Stimulated activated CD8-positive, alpha-beta memory T cell treated with anti-CD3 and anti-CD28 coated beads, Interleukin-15, amount 100 ng/mL, for 1 hour (primary cell): ENCODE data around the gene SNX5.

Experiments used
- DNase-seq: peaks from one replicate; pipeline ENCODE4 v3.0.0-alpha.2; 2020; ENCODE audit warnings: low read depth

SNX5 gene

DNA sequence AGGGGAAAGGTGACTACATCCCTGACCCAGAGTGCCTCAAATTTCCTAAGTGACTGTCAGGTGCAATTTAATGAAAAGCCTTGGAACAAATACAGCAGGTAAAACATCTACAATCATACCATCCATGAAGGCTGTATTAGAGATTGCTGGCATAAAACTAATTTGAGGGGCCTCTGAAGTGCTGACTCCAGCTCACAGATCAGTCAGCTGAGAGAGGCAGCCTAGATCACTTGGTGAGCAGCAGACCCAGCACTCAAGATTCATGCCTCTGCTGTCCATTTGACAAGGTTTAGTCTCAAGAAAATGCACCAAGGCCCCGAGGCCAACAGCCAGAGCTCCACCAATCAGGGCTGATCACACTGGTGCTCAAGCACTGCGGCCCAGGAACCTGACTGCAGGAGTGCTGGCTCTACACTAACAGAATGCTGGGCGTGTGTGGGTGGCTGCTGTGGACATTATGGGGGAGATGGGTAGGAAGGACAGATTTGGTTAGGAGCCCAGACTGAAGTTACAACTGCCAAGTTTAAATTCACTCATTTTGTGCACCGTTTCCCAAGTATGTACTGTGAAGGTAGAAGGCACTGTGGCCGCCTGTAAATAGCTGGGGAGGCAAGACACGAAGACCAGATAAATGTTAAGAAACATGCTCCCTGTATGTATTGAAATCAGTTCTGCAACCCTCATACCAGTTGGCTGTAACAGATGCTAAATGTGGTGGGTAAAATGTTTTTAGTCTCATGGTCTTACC, 28.2 kb downstream of the SNX5 start:
- DNase-seq = no peak

DNA sequence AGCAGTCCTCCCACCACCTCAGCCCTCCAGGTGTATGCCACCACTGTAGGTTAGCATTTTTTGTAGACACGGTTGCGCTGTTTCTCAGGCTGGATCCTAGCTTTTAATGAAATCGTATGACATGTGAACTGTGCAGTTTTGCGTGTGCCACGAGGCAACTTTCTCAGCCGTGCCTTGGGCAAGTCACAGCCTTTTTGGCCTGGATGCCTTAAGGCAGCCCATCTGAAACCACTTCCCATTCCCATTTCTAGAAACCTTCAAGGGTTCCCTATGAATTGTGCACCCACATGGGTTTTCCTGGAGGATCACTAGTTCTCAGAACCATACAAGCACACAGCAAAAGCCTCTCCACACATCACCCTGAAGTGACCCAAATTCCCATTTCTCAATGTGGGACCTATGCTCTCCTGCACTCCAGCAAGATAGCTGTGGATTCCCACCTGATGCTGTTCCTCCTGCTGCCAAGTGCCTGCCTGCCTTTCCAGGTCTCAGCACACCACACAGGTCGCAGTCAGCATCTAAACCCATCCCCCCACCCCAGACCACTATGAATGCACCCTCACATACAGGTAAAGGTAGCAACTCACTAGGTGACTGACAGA, 28.9 kb downstream of the SNX5 start:
- DNase-seq = no peak

DNA sequence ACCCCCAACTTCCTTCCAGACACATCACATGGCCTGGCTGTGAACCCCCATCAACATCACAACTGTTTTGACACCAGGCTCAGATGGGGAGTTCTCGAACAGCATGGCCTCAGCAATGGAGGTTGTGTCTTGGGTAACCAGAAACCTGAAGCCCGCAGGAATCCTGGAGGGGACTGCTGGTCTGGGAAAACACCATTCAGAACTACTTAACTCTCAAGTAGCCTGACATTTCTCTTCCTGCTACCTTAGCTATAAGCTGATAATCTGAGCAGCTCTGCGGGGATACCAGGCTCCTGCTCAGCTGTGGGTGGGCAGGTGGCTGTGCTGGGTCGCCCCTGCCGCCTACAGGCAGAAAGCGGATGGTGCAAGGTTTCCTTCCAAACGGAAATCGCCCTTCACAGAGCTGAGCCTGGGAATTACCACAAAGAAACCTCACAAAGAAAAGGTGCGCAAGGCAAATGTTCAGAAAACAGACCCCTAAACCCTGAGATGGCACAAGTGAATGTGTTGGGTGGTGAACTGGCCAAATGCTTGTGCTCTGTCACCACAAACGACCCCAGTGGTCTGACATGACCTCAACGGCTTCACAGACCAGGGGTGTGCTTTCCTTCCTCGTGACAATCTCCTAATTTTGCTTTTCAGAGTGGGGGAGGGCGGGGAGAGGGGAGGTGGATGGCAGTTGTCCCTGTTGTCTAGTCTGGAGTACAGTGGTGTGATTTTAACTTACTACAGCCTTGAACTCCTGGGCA, 29.5 kb downstream of the SNX5 start:
- peak; percentile 24 for DNase-seq

DNA sequence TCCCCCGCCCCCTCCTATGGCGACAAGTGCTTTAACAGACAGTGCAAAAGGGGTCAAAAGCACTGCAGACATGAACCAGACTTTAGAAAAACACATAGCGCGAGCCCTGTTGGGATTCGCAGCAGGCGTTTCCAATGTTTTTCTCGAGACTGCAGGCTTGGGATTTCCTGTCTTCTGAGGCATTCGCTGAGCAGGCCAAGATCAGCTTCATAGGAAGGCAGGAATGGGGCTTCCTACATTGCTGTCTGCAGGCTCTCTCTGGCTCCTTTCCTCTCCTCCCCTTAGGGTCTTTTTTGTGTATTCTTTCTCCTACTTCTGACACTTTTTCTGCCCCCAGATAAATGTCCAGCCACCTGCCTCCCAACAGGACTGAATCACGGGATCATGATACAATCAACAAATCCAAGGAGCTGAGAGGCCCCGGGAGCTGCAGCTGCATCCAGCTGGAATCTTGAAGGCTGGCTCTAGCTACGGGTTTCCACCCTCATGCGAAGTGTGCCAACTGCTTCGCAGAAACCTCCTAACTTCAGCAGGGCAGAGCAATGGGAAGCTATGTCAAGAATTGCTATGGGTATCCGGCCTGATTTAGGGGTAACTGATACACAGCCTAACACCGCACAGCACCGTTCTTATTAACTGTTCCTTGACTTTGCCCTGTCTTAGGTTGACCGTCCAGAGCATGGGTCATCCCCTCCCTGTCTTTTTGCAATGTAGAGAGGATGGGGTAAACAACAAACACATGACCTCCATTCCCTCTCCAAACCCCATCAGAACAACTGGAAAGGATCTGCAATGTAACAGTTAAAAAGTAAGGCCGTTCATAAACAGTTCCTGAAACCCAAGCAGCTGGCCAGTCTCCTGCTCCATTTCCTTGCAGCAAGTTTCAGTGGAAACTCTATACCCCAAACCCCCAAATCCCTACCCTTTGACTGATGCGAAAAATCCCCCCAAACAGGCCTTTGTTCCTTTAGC, 31.5 kb downstream of the SNX5 start:
- no peak for DNase-seq

DNA sequence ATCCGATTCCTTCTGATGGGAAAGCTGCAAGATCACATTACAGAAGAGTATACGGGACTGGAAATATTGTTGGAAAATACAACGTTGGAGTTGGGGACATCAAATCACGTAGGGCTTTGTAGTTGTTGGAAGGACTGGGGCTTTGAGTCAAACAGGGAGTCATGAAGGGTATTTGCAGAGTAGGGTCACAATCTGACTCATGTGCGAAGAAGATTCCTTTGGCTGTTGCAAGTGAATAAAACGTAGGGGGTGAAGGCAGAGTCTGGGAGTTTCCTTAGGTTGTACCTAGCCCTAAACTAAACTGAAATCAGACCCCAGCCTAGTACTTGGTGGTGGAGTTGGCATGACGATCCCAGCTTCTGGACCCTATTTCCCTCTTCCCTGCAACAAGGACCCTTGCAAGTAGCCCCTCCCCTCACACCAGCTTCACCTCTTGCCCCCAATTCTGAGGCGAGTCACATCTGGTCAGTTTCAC, 32.3 kb downstream of the SNX5 start:
- no peak for DNase-seq

DNA sequence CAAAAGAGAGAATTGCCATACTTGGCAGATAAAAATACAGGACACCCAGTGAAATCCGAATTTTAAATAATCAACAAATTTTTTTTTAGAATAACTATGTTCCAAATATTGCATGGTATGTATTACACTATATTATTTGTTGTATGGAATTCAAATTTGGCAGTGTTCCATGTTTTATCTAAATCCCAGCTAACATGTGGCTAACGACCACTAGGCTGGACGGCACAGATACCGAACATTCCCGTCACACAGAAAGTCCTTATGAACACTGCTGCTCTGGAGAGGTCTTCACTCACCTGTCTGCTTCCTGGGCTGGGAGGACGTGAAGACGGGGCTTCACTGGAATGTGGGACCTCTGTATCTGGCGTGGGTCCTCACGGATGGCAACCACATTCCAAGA, 32.8 kb downstream of the SNX5 start:
- DNase-seq = no peak

DNA sequence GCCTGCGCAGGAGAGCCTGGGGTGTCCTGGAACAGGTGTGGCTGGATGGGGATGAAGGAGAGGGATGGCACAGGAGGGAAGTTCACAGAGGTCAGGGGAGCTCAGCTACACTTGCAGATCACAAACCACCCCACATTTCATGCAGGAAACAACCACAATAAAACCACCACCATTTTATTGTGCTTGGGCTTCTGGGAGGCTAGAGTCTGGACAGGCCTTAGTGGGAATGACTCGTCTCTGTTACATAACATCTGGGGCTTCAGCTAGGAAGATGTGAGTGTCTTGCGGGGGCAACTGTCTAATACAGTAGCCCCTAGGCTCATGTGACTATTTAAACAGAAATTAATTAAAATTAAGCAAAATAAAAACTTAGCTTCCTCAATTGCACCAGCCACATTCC, 33.4 kb downstream of the SNX5 start:
- no peak for DNase-seq

DNA sequence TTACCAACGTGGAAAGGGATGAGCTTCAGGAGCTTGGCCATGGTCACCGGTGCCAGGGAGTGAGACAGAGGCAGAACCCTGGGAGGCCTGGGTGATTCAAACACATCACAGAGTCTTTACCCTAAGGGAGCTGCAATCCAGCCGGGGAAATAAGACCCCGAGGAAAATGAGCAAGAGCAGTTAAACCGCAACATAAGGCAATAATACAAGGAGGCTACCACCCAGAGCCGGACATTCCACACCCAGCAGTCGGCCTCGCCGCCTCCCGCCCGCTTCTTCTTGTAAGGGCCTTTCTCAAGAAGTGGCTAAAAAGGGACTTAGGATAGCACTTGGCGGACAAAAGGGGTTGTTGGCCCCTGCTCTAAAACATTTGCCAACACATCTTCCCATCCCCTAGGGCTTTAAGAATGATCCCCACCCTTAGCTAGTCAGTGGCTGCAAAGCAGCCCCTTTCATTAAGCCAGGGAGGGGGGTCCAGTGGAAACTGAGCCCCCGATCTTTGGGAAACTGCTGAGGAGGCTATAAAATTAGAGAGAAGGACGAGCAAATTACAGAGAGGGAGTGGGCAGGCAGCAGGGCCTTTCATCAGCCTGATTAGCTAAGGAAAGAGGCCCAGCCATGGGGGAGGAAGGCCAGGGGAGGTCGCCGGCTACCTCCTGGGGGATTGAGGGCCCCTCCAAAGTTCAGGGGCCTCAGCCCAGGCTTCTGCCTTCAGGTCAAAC, 34.3 kb downstream of the SNX5 start:
- DNase-seq = no peak

DNA sequence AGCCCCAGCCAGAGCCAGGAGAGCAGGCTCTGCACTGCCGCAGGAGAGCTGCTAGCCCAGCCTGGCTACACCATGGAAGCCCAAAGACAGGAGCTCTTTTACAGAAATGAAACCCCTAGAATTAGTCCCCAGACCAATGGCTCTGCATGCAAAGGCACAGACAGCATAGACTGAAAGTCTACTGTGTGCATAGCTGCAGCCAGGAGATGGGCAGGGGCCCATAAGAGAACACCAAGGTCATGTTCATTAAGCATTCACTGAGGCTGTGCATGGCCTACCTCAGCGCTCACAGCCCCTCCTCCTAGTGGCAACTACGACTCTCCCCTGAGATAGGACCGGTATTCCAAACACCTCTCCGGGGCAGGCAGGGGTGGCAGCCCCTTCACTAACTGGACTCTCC, 34.9 kb downstream of the SNX5 start:
- DNase-seq = no peak

DNA sequence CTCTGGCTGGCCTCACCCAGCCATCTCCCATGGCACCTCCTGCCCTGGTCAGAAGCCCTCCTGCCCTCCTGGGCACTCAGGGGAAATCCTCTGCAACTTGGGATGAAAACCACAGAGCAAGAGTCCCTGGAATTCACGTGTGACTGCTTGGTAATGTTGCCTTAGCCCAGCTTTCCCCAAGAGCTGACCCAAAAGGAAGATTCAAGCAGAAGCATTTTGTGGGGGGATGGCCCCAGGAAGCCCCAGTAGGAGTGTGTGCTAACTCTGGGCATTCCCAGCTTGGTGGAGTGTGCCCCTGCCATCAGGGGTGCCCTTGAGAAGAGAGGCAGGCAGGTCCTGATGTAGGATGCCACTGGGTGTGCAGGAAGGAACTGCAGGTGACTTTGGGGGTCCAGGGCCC, 35.5 kb downstream of the SNX5 start:
- no peak for DNase-seq

DNA sequence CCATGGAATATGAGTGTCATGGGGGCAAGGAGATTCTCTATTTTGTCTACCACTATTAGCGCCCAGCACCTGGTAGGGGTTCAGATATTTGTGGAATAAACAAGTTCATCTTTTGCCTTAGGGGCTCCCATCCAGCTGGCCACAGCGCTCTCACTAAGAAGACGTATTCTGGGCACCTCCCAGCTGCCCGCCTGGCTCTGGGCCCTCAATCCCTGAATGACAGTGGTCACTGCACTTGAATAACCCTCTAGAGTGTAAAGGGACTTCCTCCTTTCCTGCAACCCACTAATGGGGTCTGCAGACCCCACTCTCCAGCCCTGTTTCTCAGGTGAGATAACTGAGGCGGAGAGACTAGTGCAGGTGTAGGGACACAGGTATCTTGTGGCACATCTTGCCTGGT, 36.2 kb downstream of the SNX5 start:
- DNase-seq = no peak

DNA sequence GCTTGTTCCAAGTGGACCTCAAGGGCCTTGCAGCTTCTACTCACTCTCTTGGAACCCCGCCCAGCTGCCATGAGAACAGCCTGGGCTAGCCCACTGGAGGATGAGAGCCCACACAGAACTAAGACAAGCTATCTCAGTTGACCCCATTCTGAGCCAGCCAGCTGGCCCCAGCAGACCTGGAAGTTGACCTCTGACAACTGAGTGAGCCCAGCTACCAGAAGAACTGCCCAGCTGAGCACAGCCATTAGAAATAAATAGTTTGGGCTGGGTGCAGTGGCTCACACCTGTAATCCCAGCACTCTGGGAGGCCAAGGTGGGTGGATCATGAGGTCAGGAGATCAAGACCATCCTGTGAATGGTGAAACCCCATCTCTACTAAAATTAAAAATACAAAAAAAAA, 37.1 kb downstream of the SNX5 start:
- no peak for DNase-seq

DNA sequence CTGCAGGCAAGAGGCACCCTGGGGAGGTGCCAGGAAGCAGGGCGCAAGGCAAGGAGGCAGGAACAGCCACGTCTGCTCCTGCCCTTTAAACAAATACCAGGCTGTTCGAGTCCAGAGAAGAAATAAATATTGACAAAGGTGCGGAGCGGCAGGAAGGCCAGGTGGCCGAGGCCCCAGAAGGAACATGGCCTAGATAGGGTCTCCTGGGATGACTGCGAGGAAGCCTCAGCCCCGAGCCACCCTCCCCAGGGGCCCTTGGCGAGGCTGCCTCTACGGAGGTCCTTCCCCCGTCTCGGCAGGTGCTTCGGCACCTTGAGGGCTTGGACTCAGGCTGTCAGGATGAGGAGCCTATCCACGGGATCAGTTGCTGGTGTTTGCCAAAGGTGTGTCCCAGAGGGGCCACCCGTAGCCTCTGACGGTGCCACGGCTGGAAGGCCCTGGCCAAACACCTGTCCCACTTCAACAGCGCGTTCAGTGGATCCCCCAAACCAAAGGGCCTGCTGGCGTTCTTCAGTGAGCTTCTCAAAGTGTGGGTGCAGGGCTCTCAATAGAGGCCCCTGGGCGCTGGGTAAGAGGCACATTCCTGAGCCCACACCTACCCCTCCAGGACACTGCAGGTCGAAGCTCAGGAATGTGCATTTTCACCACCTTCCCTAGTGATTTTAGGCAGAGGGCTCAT, 39.8 kb downstream of the SNX5 start:
- no peak for DNase-seq

DNA sequence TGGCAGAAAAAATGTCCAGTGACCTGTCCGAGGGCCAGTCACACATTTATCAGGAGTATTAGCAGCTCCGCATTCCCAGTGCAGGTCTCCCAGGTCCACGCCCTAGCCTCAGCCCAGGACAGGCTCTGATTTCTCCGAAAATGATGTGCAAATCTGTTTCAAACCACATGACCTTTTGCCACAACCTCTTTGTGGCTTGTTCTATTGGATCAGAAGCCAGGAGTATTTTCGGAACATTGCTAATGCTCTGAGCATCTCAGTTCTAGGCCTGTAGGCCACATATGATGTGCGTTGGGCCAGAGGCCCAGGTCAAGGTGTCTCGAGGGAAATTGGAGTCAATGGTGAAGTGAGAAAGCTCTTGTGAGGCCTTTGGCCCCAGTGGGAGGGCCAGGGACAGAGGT, 40.4 kb downstream of the SNX5 start:
- no peak for DNase-seq

DNA sequence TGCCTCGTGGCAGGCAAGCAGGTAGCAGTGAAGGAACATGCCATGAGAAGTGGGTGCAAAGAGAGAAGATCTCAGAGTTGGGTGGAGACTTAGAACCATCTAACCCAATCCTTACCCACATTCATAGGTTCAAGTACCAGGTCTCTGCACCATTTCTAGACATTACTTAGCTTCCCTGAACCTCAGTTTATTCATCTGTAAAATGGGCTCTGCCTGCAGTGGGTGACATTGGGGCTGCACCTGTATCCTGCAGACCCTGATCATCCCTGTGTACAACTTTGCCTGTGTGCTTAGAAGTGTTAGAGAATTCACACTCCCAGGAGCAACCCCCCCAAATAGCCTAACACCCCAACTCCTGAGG, 42.7 kb downstream of the SNX5 start:
- DNase-seq = no peak

DNA sequence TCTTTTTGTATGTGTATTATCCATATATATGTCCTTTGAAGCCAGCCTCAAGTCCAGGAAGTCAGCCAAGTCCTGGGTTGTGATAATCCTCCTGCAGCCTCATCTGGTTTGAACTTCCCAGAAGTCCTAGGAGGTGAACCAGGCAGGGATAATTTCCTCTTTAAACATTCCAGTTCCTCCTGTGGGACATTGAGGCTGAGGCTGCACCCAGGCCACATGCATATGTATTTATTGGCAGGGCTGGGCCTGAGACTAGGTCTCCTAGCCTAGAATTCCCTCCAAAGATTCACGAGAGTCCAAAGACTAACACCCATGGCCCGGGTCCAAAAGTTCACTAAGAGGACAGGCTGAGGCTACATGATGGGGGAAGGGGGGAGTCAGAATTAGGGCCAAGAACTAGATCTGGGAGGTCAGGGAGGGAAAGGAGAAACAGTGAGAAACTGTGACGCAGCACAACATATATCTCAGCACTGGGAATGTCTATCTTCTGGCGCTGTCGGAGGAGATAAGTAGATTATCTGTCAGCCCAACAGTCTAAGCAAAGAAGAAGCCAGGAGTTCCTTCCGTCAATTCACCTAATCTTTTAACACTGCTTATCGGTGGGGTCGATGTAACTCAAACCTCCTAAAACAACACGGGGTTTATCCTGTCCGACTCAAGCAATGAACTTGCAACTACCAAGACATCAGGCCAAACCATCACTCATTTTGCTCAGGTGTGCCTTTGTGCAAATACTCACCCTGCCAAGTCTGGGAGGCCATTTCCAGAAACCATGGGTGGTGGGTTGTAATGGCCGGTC, 43.3 kb downstream of the SNX5 start:
- DNase-seq = no peak

DNA sequence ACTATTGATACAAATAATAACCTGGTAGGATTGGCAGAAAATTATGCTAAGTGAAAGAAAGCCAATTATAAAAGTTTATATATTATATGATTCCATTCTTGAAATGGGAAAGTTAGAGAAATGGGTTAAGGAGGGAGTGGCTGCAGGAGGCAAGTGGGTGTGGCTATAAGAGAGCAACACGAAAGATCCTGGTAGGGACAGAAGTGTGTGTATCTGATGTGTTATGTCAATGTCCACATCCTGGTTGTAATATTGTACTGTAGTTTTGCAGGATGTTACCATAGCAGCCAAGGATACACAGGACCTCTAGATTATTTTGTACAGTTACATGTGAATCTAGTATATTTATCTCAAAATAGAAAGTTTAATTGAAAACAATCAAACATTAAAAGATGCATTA, 46.8 kb downstream of the SNX5 start:
- no peak for DNase-seq

DNA sequence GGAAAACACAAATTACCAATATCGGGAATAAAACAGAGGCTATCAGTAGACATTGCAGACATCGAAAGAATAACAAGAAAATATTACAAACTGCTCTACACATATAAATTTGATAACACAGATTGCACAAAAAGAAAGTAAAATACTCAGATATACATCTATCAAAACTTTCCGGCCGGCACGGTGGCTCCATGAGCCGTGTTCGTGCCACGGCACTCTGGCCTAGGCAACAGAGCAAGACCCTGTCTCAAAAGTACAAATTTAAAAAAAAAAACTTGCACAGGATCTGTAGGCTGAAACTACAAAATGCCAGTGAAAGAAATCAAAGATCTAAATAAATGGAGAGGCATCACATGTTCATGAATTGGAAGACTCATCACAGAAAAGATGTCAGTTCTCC, 49.4 kb downstream of the SNX5 start:
- DNase-seq = no peak

DNA sequence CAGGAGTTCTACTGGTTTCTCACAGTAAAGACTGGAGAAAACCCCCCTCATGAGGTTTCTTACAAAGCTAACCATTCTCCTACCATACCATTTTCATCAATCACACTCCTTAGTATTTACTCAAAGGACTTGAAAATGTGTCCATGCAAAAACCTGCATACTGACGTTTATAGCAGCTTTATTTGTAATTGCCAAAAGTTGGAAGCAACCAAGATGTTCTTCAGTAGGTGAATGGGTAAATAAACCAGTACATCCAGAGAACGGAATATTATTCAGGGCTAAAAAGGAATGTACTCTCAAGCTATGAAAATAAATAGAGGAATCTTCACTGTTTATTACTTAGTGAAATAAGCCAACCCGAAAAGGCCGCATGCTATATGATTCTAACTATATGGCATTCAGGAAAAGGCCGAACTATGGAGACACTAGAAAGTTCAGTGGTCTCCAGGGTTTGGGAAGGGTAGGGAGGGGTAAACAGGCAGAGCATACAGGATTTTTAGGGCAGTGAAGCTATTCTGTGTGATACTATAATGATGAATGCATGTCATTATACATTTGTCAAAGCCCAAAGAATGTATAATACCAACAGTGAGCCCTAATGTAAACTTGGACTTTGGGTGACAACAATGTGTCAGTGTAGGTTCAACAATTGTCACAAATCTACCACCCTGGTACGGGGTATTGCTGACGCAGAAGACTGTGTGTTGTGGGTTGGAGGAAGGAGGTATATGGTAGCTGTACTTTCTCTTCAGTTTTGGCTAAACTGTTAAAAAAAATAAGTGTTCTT, 50.6 kb downstream of the SNX5 start:
- DNase-seq = no peak
